Measurements from ENCODE around the gene MYL2.

DNA sequence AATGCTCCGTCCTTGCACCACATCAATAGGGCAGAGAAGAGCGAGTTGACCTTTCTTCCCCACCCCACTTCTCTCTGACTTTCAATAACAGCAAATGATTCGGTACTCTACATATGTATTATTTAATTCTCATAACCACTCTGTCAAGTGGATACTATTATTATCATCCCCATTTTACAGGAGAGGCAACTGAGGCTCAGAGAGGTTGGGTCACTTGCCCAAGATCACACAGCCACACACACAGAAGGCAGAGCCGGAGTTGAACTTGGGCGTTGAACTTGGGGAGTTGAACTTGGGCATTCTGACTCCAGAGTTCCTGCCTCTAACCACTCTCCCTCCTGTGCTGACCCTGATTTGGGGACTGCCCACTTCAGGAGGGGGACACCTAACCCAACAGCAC is 659 bp downstream of the MYL2 start:
- TF ChIP-seq, protein P1, sequence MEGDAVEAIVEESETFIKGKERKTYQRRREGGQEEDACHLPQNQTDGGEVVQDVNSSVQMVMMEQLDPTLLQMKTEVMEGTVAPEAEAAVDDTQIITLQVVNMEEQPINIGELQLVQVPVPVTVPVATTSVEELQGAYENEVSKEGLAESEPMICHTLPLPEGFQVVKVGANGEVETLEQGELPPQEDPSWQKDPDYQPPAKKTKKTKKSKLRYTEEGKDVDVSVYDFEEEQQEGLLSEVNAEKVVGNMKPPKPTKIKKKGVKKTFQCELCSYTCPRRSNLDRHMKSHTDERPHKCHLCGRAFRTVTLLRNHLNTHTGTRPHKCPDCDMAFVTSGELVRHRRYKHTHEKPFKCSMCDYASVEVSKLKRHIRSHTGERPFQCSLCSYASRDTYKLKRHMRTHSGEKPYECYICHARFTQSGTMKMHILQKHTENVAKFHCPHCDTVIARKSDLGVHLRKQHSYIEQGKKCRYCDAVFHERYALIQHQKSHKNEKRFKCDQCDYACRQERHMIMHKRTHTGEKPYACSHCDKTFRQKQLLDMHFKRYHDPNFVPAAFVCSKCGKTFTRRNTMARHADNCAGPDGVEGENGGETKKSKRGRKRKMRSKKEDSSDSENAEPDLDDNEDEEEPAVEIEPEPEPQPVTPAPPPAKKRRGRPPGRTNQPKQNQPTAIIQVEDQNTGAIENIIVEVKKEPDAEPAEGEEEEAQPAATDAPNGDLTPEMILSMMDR (IDR thresholded peaks at IDR 0.05), result no peak
- TF ChIP-seq POLR2A (IDR thresholded peaks at IDR 0.05), result no peak

All from thyroid gland (tissue), 4 donors.